Neural cell (in vitro differentiated cells): ENCODE measurements around the gene ITGAL. TPM values are rescaled to one million over a fixed set of nuclear protein-coding genes. Genes with fewer than 3 reads are reported as not detected.

Source experiments
- H2AFZ ChIP-seq: fragments of 200-600, 300-800 bp; sonication (generic), shearing (Covaris generic); 2 replicates; pipeline ENCODE4 v1.6.0; 2014; ENCODE audit warnings: low read depth, mild to moderate bottlenecking, antibody characterized with exemption, low read length, moderate library complexity
- H3F3A ChIP-seq: fragments of 200-600 bp; shearing (Covaris generic); 2 replicates; pipeline ENCODE4 v1.6.1; 2016; ENCODE audit warnings: mild to moderate bottlenecking, moderate library complexity, mixed read lengths, antibody characterized with exemption, low read length; ENCODE audit not compliant: insufficient read depth, poor library complexity, severe bottlenecking
- H3K27ac ChIP-seq: fragments of 200-600, 300-800 bp; sonication (generic), shearing (Covaris generic); 2 replicates; pipeline ENCODE4 v1.5.1; 2014; ENCODE audit warnings: mild to moderate bottlenecking, low read length, moderate library complexity
- H3K27me3 ChIP-seq: fragments of 300-800, 200-600 bp; sonication (generic), shearing (Covaris generic); 2 replicates; pipeline ENCODE4 v1.6.0; 2014; ENCODE audit warnings: mild to moderate bottlenecking, low read depth, low read length, moderate library complexity; ENCODE audit not compliant: insufficient read depth
- H3K36me3 ChIP-seq: fragments of 300-800, 200-600 bp; sonication (generic), shearing (Covaris generic); 2 replicates; pipeline ENCODE4 v1.5.1; 2014; ENCODE audit warnings: mild to moderate bottlenecking, antibody characterized with exemption, low read length, moderate library complexity; ENCODE audit not compliant: insufficient read depth
- H3K4me2 ChIP-seq: fragments of 300-800, 200-600 bp; sonication (generic), shearing (Covaris generic); 2 replicates; pipeline ENCODE4 v1.6.0; 2014; ENCODE audit warnings: mild to moderate bottlenecking, low read length
- H3K4me3 ChIP-seq: fragments of 300-800, 200-600 bp; sonication (generic), shearing (Covaris generic); 2 replicates; pipeline ENCODE4 v1.5.1; 2014; ENCODE audit warnings: mild to moderate bottlenecking, low read length, moderate library complexity
- H3K79me2 ChIP-seq: fragments of 200-600 bp; shearing (Covaris generic); replicated peaks from 2 replicates; pipeline ENCODE4 v1.6.0; 2014; ENCODE audit warnings: mild to moderate bottlenecking, low read length, moderate library complexity; ENCODE audit not compliant: insufficient read depth
- H3K9ac ChIP-seq: fragments of 300-800, 200-600 bp; sonication (generic), shearing (Covaris generic); 2 replicates; pipeline ENCODE4 v1.6.1; 2016; ENCODE audit warnings: mild to moderate bottlenecking, low read length, mixed read lengths
- H3K9me2 ChIP-seq: fragments of 200-600 bp; shearing (Covaris generic); 2 replicates; pipeline ENCODE4 v1.6.1; 2016; ENCODE audit warnings: mild to moderate bottlenecking, low read length, mixed read lengths; ENCODE audit not compliant: insufficient read depth
- H3K9me3 ChIP-seq: fragments of 200-600, 300-800 bp; sonication (generic), shearing (Covaris generic); 2 replicates; pipeline ENCODE4 v1.6.1; 2016; ENCODE audit warnings: mild to moderate bottlenecking, mixed run types, low read length, moderate library complexity, mixed read lengths
- H4K20me1 ChIP-seq: fragments of 200-600 bp; shearing (Covaris generic); 2 replicates; pipeline ENCODE4 v1.6.1; 2016; ENCODE audit warnings: mild to moderate bottlenecking, mixed run types; ENCODE audit not compliant: insufficient read depth
- EP300 ChIP-seq: fragments of 450-650 bp; conservative IDR thresholded peaks from 2 replicates; pipeline ENCODE4 v1.6.1; 2014; ENCODE audit warnings: antibody characterized with exemption, mild to moderate bottlenecking, moderate library complexity; ENCODE audit not compliant: poor library complexity, severe bottlenecking
- EZH2 ChIP-seq: fragments of 200-600, 300-800 bp; shearing (Covaris generic), sonication (generic); IDR thresholded peaks from 2 replicates; pipeline ENCODE4 v1.6.1; 2014; ENCODE audit warnings: antibody characterized with exemption, low read length, borderline replicate concordance, mild to moderate bottlenecking; ENCODE audit not compliant: insufficient read depth, poor library complexity, severe bottlenecking
- MXI1 ChIP-seq: fragments of 450-650 bp; conservative IDR thresholded peaks from 2 replicates; pipeline ENCODE4 v1.6.1; 2014; ENCODE audit warnings: antibody characterized with exemption, mild to moderate bottlenecking; ENCODE audit not compliant: poor library complexity, severe bottlenecking
- POLR2AphosphoS5 ChIP-seq: IDR thresholded peaks from 2 replicates; pipeline ENCODE4 v1.6.1; 2012
- RAD21 ChIP-seq: fragments of 450-650 bp; conservative IDR thresholded peaks from 2 replicates; pipeline ENCODE4 v1.6.1; 2014; ENCODE audit warnings: antibody characterized with exemption, mild to moderate bottlenecking, moderate library complexity
- SMC3 ChIP-seq: fragments of 450-650 bp; conservative IDR thresholded peaks from 2 replicates; pipeline ENCODE4 v1.6.1; 2014; ENCODE audit warnings: antibody characterized with exemption, mild to moderate bottlenecking, moderate library complexity; ENCODE audit not compliant: poor library complexity
- TAF1 ChIP-seq: IDR thresholded peaks from 2 replicates; pipeline ENCODE4 v1.6.1; 2012; ENCODE audit warnings: low read depth
- polyA plus RNA-seq: library from polyadenylated mRNA; depleted of rRNA; stranded (reverse); fragments of >200 nt; gene quantifications from 2 replicates; pipeline ENCODE4 v1.2.3, GENCODE V29; 2014
- TF ChIP-seq, protein P1 (sequence below): fragments of 450-650 bp; IDR thresholded peaks from 2 replicates; pipeline ENCODE4 v1.5.1; 2014; ENCODE audit warnings: antibody characterized with exemption, mild to moderate bottlenecking, moderate library complexity; ENCODE audit not compliant: poor library complexity, severe bottlenecking
- TF ChIP-seq, protein P2 (sequence below): IDR thresholded peaks from 2 replicates; pipeline ENCODE4 v1.6.1; 2012; ENCODE audit warnings: borderline replicate concordance

The ITGAL gene
- polyA plus RNA-seq, 1 donor from 2014 or later = not detected

DNA sequence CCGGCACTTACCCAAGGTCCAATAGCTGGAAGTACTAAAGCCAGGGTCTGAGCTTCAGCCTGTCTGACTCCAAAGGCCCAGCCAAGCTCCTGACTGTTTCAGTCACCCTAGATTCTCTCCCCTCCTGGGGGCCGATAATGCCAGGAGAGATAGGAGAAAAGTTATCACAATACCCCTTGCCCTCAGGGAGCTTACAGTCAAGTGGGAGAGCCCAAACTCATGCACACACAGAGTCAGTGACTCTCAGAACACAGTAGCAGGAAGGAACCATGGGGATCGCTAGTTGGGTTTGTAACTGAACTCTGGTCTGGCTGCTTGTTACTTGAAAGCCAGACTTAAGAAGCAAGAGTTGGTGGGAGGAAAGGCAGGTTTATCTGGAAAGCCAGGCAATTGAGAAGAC, 39.0 kb downstream of the ITGAL start:
- H3K4me3 ChIP-seq = no peak overlapping the region
- H3K27ac ChIP-seq = no peak overlapping the region
- H3K79me2 ChIP-seq = no peaks in the 10 kb centered on the region
- H3K27me3 ChIP-seq = no peaks in the 10 kb centered on the region
- no peak overlapping the region for H3K9ac ChIP-seq
- TF ChIP-seq SMC3 (no peak), EZH2 (no peak), EP300 (no peak), POLR2AphosphoS5 (no peak), TAF1 (no peak), RAD21 (no peak), MXI1 (no peak)
- TF ChIP-seq, protein P1, sequence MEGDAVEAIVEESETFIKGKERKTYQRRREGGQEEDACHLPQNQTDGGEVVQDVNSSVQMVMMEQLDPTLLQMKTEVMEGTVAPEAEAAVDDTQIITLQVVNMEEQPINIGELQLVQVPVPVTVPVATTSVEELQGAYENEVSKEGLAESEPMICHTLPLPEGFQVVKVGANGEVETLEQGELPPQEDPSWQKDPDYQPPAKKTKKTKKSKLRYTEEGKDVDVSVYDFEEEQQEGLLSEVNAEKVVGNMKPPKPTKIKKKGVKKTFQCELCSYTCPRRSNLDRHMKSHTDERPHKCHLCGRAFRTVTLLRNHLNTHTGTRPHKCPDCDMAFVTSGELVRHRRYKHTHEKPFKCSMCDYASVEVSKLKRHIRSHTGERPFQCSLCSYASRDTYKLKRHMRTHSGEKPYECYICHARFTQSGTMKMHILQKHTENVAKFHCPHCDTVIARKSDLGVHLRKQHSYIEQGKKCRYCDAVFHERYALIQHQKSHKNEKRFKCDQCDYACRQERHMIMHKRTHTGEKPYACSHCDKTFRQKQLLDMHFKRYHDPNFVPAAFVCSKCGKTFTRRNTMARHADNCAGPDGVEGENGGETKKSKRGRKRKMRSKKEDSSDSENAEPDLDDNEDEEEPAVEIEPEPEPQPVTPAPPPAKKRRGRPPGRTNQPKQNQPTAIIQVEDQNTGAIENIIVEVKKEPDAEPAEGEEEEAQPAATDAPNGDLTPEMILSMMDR = no peak
- TF ChIP-seq, protein P2, sequence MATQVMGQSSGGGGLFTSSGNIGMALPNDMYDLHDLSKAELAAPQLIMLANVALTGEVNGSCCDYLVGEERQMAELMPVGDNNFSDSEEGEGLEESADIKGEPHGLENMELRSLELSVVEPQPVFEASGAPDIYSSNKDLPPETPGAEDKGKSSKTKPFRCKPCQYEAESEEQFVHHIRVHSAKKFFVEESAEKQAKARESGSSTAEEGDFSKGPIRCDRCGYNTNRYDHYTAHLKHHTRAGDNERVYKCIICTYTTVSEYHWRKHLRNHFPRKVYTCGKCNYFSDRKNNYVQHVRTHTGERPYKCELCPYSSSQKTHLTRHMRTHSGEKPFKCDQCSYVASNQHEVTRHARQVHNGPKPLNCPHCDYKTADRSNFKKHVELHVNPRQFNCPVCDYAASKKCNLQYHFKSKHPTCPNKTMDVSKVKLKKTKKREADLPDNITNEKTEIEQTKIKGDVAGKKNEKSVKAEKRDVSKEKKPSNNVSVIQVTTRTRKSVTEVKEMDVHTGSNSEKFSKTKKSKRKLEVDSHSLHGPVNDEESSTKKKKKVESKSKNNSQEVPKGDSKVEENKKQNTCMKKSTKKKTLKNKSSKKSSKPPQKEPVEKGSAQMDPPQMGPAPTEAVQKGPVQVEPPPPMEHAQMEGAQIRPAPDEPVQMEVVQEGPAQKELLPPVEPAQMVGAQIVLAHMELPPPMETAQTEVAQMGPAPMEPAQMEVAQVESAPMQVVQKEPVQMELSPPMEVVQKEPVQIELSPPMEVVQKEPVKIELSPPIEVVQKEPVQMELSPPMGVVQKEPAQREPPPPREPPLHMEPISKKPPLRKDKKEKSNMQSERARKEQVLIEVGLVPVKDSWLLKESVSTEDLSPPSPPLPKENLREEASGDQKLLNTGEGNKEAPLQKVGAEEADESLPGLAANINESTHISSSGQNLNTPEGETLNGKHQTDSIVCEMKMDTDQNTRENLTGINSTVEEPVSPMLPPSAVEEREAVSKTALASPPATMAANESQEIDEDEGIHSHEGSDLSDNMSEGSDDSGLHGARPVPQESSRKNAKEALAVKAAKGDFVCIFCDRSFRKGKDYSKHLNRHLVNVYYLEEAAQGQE = no peak
- no peaks in the 10 kb centered on the region for H3K36me3 ChIP-seq
- H3F3A ChIP-seq = no peaks in the 10 kb centered on the region
- H4K20me1 ChIP-seq = no peaks in the 10 kb centered on the region
- no peaks in the 10 kb centered on the region for H3K9me2 ChIP-seq
- H3K9me3 ChIP-seq = no peaks in the 10 kb centered on the region
- no peak overlapping the region for H3K4me2 ChIP-seq
- no peak overlapping the region for H2AFZ ChIP-seq

DNA sequence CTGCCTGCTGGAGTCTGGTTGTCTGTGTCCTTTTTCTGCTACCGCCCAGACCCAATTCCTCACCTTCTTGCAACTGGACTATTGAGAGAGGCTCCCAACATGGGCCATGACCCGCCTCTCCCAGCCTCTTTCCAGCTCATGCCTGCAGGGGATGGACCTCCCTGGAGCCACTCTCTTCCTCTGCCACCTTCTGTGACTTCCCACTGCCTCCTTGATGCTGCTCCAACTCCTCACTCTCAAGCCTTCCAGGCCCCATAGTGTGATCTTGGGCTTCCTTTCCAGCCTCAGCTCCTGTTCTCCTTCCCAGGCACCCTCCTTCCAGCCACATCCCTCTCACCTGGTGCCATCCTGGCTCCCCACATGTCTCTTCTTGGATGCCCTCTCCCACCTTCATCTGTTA, 42.7 kb downstream of the ITGAL start:
- Histone ChIP-seq H4K20me1 (no peaks in the 10 kb centered on the region), H3K36me3 (no peaks in the 10 kb centered on the region), H3K27ac (no peak overlapping the region), H3K9me3 (no peaks in the 10 kb centered on the region), H3K79me2 (no peaks in the 10 kb centered on the region), H3K4me2 (no peak overlapping the region), H3K9ac (no peak overlapping the region), H3K9me2 (no peaks in the 10 kb centered on the region), H3K27me3 (no peaks in the 10 kb centered on the region), H2AFZ (no peak overlapping the region), H3K4me3 (no peak overlapping the region), H3F3A (no peaks in the 10 kb centered on the region)
- TF ChIP-seq, protein P2 = no peak
- TF ChIP-seq, protein P1 = no peak
- TF ChIP-seq SMC3 = no peak
- TF ChIP-seq EZH2 = no peak
- no peak for TF ChIP-seq TAF1
- no peak for TF ChIP-seq EP300
- TF ChIP-seq MXI1 = no peak
- TF ChIP-seq RAD21 = no peak
- no peak for TF ChIP-seq POLR2AphosphoS5
